Activated CD8-positive, alpha-beta memory T cell treated with anti-CD3 and anti-CD28 coated beads, Interleukin-2, amount 10 ng/mL, durations not matched to agents 7 days and 5 days (primary cell): ENCODE data around the gene MTFR1L. TPM values are rescaled to one million over a fixed set of nuclear protein-coding genes. Genes with fewer than 3 reads are reported as not detected.

Experiments
- ATAC-seq: fragments of 150-1000 bp; cut with Tn5 transposase; one replicate; pipeline ENCODE4 v1.10.0; 2021; ENCODE audit warnings: moderate library complexity
- CTCF ChIA-PET: fragments of 350-600 bp; sonication (Branson Sonifier 250); formaldehyde crosslinking; loops from one replicate; lab custom pipeline; 2021; ENCODE audit warnings: antibody characterized with exemption; lab: Charles Lee
- DNase-seq: peaks from one replicate; pipeline ENCODE4 v3.0.0-alpha.2; 2020
- H3K27ac Mint-ChIP-seq: one replicate; pipeline ENCODE4 v1.8.0; 2021; ENCODE audit warnings: mild to moderate bottlenecking, mixed read lengths
- H3K27me3 Mint-ChIP-seq: one replicate; pipeline ENCODE4 v1.8.0; 2021; ENCODE audit warnings: mixed read lengths
- H3K36me3 Mint-ChIP-seq: one replicate; pipeline ENCODE4 v1.8.0; 2021; ENCODE audit warnings: mild to moderate bottlenecking, mixed read lengths
- H3K4me1 Mint-ChIP-seq: one replicate; pipeline ENCODE4 v1.8.0; 2021; ENCODE audit warnings: mixed read lengths
- H3K4me3 Mint-ChIP-seq: one replicate; pipeline ENCODE4 v1.8.0; 2021; ENCODE audit warnings: mild to moderate bottlenecking, moderate library complexity, mixed read lengths
- H3K9me3 Mint-ChIP-seq: one replicate; pipeline ENCODE4 v1.8.0; 2022; ENCODE audit warnings: low read depth, mixed read lengths
- total RNA-seq, 2 experiments: library from RNA; stranded (reverse); gene quantifications; one replicate each; pipeline ENCODE4 v1.2.3, GENCODE V29; 2021

The MTFR1L gene
- 10 to 100 TPM; 28.9 to 31.2 TPM for total RNA-seq

DNA sequence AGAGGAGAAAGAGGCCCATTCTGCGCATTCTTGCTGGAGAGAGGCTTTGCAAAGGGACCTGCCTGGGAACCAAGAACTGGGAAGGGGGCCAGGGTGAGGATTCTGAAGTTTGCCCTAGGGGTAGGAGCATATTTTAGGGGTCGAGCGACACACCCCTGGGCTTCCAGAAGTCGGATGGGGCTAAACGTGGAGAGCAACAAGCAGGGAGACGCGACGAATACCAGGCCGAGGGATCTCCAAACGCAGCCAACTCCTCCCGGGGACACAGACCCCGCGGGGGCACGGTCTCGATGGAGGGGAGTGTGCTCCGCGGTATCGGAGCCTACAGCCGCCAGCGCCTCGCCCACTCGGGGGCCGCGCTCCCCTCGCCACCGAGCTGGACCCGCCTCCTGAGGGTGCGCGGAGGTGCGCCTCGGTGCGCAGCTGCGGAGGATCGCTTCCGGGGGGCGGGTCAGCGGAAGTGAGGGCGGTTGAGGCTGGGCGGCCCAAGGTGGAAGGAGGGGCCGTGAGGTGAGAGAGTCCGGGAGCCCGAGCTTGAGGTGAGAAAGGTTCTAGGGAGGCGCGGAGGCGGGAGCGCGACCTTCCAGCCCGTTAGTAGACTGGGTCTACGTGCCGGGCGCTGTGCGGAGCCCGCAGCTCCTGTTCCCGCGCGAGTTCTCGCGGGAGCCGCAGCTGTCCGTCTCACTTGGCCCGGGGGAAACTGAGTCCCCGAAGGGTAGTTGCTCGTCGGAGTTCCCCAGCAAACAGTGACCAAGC, at the start of gene MTFR1L:
Gene MTFR1L, plus strand, starts transcription at position 464 of the 756 bp plus-strand sequence. CDS start 3,151 bp downstream, outside the sequence.
- peak; percentile 88 for ATAC-seq
- H3K27me3 Mint-ChIP-seq: no peaks in the 10 kb centered on the region

GRCh38 chr1:25770541-25771220, 49.1 kb upstream of the MTFR1L start:
- Mint-ChIP-seq H3K9me3 (no peaks in the 10 kb centered on the region), H3K27me3 (peaks cover 7% of the 10 kb centered on the region), H3K36me3 (peaks cover 2% of the 10 kb centered on the region), H3K4me1 (peaks cover 20% of the 10 kb centered on the region), H3K27ac (no peak overlapping the region), H3K4me3 (no peak overlapping the region)
- DNase-seq: no peak
- ATAC-seq: no peak
- CTCF ChIA-PET: no interaction called here

More for the DNA sequence above, at the start of gene MTFR1L:
- Mint-ChIP-seq H3K4me1 (peaks cover 23% of the 10 kb centered on the region), H3K9me3 (no peaks in the 10 kb centered on the region), H3K4me3 (peak within 1 kb of the TSS; percentile 91), H3K36me3 (peaks cover 3% of the 10 kb centered on the region), H3K27ac (peak within 1 kb of the TSS; percentile 92)
- CTCF ChIA-PET: interaction anchor here (0.9 to 2.9 kb wide), 5 partner anchors 22 to 270 kb away, joined by 3 to 11 read pairs (median 4); partner anchors contain the start of gene PAFAH2
- DNase-seq: peak; percentile 96

GRCh38 chr1:25771221-25772114, 48.3 kb upstream of the MTFR1L start:
- CTCF ChIA-PET: no interaction called here
- no peak overlapping the region for H3K27ac Mint-ChIP-seq

GRCh38 chr1:25772164-25772563, 47.6 kb upstream of the MTFR1L start:
- Mint-ChIP-seq H3K27me3 (peaks cover 7% of the 10 kb centered on the region), H3K4me1 (peaks cover 21% of the 10 kb centered on the region), H3K36me3 (peaks cover 2% of the 10 kb centered on the region), H3K4me3 (no peak overlapping the region), H3K9me3 (no peaks in the 10 kb centered on the region), H3K27ac (no peak overlapping the region)
- CTCF ChIA-PET: no interaction called here
- DNase-seq (no peak), ATAC-seq (no peak)

More at GRCh38 chr1:25771221-25772114, 48.3 kb upstream of the MTFR1L start:
- Mint-ChIP-seq H3K4me3 (no peak overlapping the region), H3K9me3 (no peaks in the 10 kb centered on the region), H3K4me1 (peaks cover 21% of the 10 kb centered on the region), H3K36me3 (peaks cover 2% of the 10 kb centered on the region), H3K27me3 (peaks cover 7% of the 10 kb centered on the region)
- DNase-seq: no peak
- ATAC-seq: no peak

DNA sequence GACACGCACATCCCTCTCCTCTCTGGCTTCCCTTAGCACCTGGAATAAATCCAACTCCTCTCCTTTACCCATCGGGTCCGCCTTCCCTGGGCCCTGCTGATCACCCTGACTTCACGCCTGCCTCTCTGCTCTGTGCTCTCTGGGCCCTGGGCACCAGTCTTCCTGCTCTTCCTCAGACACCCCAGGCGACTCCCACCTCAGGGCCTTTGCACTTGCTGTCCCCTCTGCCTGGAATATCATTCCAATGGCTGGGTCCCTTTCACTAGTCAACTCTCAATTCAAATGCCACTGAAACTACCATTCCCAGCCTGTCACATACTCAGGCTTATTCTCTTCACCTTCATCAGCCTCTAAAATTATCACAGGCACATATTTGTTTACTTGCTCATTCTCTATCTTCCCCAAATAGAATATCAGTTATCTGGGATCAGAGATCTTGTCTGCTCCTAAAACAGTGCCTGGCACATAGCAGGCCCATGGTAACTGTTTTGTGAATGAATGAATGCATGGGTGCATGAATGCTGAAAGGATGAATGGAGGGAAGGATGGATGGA, 47.0 kb upstream of the MTFR1L start:
- Mint-ChIP-seq H3K27ac (no peak overlapping the region), H3K4me3 (no peak overlapping the region), H3K9me3 (no peaks in the 10 kb centered on the region), H3K36me3 (peaks cover 2% of the 10 kb centered on the region), H3K27me3 (peaks cover 7% of the 10 kb centered on the region), H3K4me1 (peaks cover 21% of the 10 kb centered on the region)
- CTCF ChIA-PET: no interaction called here
- DNase-seq (no peak), ATAC-seq (no peak)

GRCh38 chr1:25773441-25774125, 46.2 kb upstream of the MTFR1L start:
- H3K27ac Mint-ChIP-seq: no peak overlapping the region
- CTCF ChIA-PET: interaction anchor here (1.2 to 1.4 kb wide), 2 partner anchors 159 to 201 kb away, joined by 3 to 4 read pairs; no protein-coding TSS in a partner anchor
- DNase-seq (no peak), ATAC-seq (no peak)
- H3K4me1 Mint-ChIP-seq: peaks cover 21% of the 10 kb centered on the region
- H3K36me3 Mint-ChIP-seq: peaks cover 2% of the 10 kb centered on the region
- no peak overlapping the region for H3K4me3 Mint-ChIP-seq
- peaks cover 7% of the 10 kb centered on the region for H3K27me3 Mint-ChIP-seq
- no peaks in the 10 kb centered on the region for H3K9me3 Mint-ChIP-seq

DNA sequence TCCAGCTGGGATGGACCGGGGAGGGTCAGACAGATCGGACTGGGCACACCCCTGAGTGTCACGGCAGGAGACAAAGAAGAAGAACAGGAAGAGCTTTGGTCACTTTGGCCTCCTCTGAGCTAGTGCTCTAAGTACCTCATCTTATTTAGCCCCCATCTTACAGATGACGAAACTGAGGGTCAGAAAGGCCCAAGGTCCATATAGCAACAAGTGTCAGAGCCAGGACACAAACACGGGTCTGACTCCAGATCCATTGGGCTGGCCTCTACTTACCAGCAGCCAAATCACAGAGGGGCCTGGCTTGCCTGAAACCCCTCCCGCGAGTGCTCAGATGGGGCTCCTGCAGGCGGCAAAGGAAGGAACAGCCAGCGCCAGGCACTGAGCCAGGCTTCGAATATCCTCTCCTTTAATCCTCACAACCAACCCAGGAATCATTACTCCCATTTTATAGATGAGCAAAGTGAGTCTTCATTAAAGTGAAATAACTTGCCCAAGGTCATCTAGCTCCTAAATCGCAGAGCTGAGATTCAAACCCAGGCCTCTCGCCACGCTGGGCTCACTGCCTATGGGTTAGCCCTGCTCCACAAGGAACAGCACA, 45.4 kb upstream of the MTFR1L start:
- Mint-ChIP-seq H3K36me3 (no peaks in the 10 kb centered on the region), H3K27me3 (peaks cover 7% of the 10 kb centered on the region)

GRCh38 chr1:25774921-25775771, 44.6 kb upstream of the MTFR1L start:
- Mint-ChIP-seq H3K9me3 (no peaks in the 10 kb centered on the region), H3K27ac (peak overlapping the region; percentile 39), H3K36me3 (no peaks in the 10 kb centered on the region), H3K4me1 (peaks cover 21% of the 10 kb centered on the region), H3K27me3 (peaks cover 7% of the 10 kb centered on the region), H3K4me3 (peak overlapping the region; percentile 6)
- ATAC-seq (peak; percentile 83), DNase-seq (peak; percentile 86)
- CTCF ChIA-PET: interaction anchor here (0.9 to 1.6 kb wide), 10 partner anchors 19 to 255 kb away, joined by 3 to 7 read pairs (median 3); no protein-coding TSS in a partner anchor

More for the DNA sequence above, 45.4 kb upstream of the MTFR1L start:
- DNase-seq (no peak), ATAC-seq (no peak)
- Mint-ChIP-seq H3K9me3 (no peaks in the 10 kb centered on the region), H3K27ac (no peak overlapping the region), H3K4me3 (no peak overlapping the region), H3K4me1 (peaks cover 21% of the 10 kb centered on the region)
- CTCF ChIA-PET: interaction anchor here (0.9 to 1.6 kb wide), 9 partner anchors 20 to 254 kb away, joined by 3 to 7 read pairs (median 3); no protein-coding TSS in a partner anchor

GRCh38 chr1:25779388-25779787, 40.4 kb upstream of the MTFR1L start:
- CTCF ChIA-PET: no interaction called here
- no peaks in the 10 kb centered on the region for H3K9me3 Mint-ChIP-seq
- no peaks in the 10 kb centered on the region for H3K36me3 Mint-ChIP-seq
- H3K27ac Mint-ChIP-seq: no peak overlapping the region
- DNase-seq (no peak), ATAC-seq (no peak)
- peaks cover 3% of the 10 kb centered on the region for H3K27me3 Mint-ChIP-seq
- H3K4me3 Mint-ChIP-seq: no peak overlapping the region
- peaks cover 14% of the 10 kb centered on the region for H3K4me1 Mint-ChIP-seq

- CTCF ChIA-PET: no interaction called here
- ATAC-seq: no peak
Measured at GRCh38 chr1:25779894-25780293, 39.9 kb upstream of the MTFR1L start.

DNA sequence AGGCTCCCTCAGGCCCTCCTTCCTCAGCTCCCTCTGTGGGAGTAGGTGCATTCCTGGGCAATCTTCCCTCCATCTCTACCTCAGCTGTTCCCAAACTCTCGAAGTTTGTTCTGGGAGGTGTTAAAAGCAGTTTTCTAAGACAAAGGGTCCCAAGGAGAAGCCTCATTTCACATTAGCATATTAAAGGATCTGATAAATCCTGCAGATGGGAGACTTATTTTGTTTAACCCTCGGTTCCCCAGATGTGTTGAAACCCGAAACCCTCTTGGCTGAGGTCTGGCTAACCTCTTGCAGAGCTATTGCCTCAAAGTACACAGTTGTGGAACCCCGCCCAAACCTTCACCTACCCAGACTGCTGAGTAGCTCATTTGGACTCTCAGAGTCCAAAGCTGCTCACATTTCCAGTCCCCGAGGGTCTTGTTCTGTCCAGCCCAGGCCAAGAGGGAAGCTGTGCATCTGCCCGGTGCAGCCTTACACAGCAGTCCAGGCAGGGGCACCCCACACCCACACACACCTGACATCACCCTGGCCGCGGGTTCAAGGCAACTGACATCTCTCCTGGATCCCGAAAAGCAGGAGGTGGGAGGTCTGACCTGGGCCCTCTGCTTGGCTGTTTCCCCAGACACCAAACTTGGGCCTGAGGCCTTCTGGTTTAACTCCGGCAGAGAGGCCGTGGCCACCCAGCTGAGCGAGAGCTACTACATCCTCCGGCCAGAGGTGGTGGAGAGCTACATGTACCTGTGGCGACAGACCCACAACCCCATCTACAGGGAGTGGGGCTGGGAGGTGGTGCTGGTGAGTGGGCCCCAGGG, 39.2 kb upstream of the MTFR1L start:
- Mint-ChIP-seq H3K27me3 (no peaks in the 10 kb centered on the region), H3K4me1 (peaks cover 3% of the 10 kb centered on the region), H3K9me3 (no peaks in the 10 kb centered on the region), H3K27ac (no peak overlapping the region), H3K36me3 (no peaks in the 10 kb centered on the region), H3K4me3 (no peak overlapping the region)
- DNase-seq: no peak
- ATAC-seq: no peak
- CTCF ChIA-PET: no interaction called here

More at GRCh38 chr1:25779894-25780293, 39.9 kb upstream of the MTFR1L start:
- Mint-ChIP-seq H3K36me3 (no peaks in the 10 kb centered on the region), H3K4me1 (peaks cover 9% of the 10 kb centered on the region), H3K27ac (no peak overlapping the region), H3K9me3 (no peaks in the 10 kb centered on the region), H3K4me3 (no peak overlapping the region), H3K27me3 (peaks cover under 1% of the 10 kb centered on the region)
- no peak for DNase-seq
